Measurements from ENCODE around the gene KHDRBS2.
"Not testable (repeated sequence)": the region's sequence is repeated elsewhere in the genome, so short reads cannot be mapped to it uniquely, and the experiment has no call there.

Gene KHDRBS2

DNA sequence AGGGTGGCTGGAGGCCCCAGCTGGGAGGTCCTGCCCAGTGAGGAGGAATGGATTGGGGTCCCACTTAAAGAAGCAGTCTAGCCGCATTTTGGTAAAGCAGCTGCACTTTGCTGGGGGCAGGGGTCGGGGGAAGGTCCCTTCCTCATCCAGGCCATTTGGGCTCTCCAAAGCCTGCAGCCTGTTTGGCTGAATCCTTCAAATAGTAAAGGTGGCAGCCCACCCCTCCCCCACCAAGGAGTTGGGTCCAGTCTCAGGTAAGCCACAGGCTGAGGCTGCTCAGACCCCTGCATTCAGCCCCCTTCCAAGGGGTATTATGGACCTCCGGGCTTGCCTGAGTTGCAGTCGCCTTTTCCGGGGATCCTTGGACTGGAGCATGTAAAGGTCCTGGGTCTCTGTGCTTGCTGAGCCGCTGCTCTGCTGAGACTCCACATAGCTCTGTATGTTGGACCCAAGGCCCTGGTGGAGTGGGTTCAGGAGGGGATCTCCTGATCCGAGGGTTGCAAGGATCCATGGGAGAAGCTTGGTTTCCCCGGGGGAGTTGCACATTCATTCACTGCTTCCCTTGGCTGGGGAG is 417.4 kb downstream of the KHDRBS2 start:
- no peak for DNase-seq (ENCODE audit: low read depth)

DNA sequence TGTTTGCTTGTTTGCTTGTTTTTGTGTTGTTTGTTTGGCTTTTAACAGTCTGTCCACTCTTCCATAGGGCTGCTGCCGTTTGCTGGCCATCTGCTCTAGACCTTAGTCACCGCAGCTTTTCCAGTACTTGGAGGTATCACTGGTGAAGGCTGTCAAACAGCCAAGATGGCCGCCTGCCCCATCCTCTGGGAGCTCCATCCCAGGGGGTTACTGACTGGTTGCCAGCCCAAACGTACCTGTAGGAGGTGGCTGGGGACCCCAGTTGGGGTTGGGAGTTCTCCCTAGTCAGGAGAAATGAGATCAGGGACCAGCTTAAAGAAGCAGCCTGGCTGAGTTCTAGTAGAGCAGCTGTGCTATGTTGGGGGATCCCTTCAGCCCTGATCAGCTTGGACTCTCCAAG is 418.4 kb downstream of the KHDRBS2 start:
- no peak for DNase-seq (ENCODE audit: low read depth)

DNA sequence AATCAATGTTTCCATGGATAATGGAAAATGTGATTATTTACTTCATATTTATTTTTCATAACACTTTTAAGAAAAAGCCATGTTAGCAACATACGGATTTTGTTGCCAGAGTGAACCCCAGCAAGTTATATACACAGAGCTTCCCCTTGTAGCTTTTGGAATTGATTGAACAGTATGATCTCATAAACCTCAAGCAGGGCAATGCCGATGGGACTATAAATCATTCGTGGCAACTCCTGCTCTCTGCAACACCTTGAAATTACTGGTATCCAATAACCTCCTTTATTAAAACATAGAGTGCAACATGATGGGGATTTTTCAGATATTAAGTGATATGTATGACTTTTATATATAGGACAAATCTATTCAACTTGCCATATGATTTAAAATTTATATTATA is 428.5 kb downstream of the KHDRBS2 start:
- DNase-seq (ENCODE audit: low read depth) = no peak

DNA sequence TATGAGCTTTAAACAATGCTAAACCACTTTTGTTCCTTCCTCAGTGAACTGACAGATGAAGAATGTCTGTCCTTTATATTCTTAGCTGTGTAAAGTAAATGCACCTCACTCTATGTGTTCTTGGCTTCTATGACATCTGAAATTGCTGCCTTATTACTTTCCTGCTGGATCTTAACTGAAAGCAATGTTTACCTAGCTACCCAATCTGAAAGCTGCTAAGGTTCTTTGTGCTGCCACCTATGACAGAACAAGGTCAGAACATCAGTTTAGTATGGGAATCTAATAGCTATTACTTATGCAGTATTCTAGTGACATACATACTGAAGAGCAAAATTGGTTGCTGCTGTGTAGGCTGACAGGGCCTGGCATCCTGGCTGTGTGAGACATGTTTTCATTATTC is 444.1 kb downstream of the KHDRBS2 start:
- DNase-seq (ENCODE audit: low read depth) = no peak

DNA sequence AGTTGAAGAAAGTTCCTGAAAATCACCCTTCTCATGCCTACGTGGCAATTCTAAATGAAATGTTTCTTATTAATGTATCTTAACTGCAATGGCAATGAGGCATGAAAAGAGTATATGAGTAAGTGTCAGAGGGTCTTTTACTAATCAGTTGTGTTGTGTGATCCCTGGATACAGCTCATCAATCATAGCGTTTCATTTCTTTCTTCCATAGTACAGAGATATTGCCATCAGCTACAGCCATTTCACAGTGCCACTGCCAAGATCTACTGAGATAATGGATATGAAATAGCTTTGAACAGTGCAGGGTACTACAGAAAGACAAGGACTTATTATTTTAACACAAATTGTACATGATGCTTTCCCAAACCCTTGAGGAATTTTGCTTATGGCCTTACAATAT is 450.8 kb downstream of the KHDRBS2 start:
- no peak for DNase-seq (ENCODE audit: low read depth)

DNA sequence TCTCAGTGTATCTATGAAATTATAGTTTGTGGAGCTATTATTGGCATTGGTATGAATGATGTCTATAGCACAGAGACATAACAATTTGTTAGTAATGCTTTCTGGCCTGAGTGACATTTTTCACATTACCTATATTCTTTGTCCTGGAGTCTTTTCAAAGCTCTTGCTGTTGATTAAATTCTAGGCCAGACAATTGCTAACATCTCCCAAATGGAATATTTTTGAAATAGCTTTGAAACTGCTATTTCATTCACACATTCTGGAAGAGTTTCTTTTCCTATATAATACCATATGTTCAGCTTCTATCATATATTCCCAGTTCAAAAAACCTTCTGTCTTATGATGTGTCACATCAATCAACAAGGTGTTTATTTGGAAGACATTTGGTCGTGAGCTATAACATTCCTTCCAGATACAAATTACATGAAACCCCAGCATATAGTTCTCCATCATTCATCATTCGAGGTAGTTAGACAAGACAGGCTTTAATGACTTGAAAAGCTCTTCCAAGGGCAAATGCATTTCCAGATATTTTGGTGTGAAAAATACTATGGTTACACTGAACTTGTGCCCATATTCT is 452.8 kb downstream of the KHDRBS2 start:
- DNase-seq (ENCODE audit: low read depth) = no peak

DNA sequence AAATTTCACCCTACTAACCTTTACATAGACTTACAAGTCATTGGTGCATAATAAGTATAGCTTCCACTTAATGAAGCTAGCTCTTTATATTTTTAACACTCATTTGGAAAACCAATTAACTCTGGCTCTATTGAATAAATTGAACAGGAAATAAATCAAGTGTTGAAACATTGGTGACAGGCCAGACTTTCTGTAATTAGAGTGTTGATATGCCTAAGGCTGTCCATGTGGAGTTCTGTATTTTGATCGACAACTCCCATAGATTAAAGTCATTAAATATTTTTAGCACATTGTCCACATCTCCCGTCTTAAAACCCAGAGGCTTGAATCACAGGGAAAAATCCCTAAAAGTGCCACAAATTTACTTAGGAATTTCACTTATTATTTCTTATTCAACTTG is 468.3 kb downstream of the KHDRBS2 start:
- DNase-seq (ENCODE audit: low read depth) = no peak

DNA sequence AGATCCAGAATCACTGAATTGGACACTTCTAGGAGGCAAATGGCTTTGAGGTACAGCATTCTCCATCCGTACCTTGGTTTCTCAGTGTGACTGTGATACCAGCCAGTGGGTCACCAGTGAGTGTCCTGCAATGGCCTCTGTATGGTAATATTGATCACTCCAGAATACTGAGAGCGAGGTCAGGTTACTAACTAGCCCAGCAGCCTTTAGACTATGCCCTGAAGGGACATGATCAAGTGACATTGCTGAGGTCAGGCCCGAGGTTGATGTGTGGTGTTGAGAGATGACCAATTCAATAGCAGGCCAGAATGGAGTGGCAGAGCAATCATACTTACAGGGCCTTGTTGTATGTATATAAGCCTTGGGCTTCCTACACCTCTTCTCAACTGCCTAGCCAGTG is 476.0 kb downstream of the KHDRBS2 start:
- DNase-seq (ENCODE audit: low read depth) = no peak

DNA sequence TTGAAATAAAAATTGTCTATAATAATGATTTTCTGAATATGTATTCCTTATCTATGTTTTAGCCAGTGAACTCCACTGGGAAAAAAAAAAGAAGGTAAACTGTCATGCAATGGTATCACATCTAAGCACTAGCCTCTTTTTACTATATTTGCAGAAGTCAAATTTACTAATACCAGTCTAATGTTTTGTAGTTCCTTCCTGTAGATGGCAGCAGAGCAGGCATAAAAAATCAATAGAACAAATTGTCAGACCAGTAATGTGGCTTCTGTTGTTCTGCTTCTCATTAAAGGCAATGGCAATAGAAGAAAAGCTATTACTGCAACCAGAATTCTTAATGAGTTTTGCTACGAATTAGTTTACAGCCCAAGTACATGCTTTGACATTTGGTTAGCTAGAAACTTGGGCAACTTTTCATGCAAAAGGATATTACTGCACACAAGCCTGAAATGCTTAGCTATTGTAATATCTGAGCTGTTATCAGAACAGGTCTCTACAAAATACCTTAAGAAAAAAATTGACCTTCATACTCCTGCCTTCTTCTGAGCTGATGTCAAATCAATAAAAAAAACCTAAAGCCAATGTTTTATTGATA is 476.9 kb downstream of the KHDRBS2 start:
- DNase-seq (ENCODE audit: low read depth) = no peak

DNA sequence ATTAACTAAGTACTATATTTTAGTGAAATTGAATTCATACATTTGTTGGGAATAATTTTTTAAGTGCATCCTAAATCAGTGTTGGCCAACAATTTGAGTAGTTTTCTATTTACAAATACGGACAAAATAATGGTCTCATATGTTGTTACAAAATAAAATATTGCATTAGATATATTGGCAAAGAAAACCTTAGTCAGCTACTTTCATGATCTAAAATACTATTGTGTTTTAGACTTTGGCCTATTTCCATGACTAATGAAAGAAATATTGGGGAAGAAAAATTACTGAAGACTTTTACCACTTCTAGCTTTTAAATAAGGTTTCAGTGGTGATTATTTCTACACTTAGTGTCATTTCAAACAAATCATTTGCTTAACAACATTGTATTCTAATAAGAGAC is 498.0 kb downstream of the KHDRBS2 start:
- DNase-seq (ENCODE audit: low read depth) = no peak

DNA sequence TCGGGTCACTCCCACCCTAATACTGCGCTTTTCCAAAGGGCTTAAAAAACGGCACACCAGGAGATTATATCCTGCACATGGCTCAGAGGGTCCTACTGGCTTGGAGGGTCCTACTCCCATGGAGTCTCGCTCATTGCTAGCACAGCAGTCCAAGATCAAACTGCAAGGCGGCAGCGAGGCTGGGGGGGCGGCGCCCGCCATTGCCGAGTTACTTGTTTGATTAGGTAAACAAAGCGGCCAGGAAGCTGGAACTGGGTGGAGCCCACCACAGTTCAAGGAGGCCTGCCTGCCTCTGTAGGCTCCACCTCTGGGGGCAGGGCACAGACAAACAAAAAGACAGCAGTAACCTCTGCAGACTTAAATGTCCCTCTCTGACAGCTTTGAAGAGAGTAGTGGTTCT is 516.6 kb downstream of the KHDRBS2 start:
- DNase-seq (ENCODE audit: low read depth) = not testable (repeated sequence)

DNA sequence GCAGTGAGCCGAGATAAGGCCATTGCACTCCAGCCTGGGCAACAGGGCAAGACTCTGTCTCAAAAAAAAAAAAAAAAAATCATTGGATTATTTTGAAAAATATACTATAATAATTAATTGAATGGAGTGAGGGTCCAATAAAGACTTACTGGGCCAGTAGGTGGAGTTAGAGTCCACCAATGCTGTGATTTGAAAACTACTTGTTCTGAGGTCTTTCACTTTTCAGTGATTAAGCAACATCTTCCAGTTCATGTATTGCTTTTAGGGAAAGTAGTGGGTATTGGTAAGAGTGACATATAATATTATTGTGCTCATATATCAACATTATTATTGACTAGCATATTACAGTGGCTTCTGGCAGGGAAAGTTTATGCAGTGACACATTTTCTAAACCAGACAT is 530.3 kb downstream of the KHDRBS2 start:
- DNase-seq (ENCODE audit: low read depth) = no peak

DNA sequence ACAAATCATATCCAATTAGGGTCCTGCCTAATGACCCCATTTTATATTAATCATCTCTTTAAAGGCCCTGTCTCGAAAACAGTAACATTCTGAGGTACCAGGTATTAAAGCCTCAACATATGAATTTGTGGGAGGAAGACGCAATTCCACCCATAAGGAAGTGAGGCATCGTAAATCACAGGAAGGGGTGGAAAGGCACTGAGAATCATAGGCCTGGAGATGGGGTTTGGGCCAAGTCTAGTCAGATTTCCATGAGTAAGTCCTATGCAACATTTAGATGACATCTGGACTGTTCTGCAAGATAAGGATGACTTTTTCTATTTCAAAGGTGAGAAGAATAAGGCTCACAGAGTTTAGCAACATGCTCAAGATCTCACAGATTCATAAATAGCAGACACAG is 534.0 kb downstream of the KHDRBS2 start:
- no peak for DNase-seq (ENCODE audit: low read depth)

DNA sequence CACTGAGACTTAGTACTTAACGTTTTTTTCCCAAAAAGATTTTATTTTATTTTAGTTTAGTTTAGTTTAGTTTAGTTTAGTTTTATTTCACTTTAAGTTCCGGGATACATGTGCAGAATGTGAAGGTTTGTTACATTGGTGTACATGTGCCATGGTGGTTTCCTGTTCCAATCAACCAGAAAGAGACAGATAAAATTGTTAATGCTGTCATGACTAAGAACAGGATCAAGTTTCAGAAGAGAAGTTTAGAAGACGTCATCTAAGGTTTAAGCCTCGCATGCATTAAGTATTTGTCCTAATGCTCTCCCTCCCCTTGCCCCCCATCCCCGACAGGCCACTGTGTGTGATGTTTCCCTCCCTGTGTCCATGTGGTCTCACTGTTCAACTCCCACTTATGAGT is 540.0 kb downstream of the KHDRBS2 start:
- DNase-seq (ENCODE audit: low read depth) = no peak

DNA sequence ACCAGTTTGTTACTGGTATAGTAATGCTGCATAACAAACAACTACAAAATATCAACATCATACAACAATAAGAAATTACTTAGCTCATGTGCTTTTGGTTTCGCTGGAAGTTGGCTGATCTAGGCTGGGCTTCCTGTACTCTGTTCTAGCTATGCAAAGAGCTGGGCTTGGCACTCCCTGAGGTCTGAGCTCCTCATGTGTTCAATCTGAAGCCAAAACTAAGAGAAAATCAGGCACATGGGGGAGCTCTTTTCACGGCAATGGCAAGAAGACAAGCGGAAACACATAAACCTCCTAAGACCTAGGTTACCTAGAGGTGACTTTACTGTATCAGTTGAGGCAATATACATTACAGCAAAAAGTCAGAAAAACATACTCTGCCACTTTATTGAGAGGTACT is 574.2 kb downstream of the KHDRBS2 start:
- no peak for DNase-seq (ENCODE audit: low read depth)

DNA sequence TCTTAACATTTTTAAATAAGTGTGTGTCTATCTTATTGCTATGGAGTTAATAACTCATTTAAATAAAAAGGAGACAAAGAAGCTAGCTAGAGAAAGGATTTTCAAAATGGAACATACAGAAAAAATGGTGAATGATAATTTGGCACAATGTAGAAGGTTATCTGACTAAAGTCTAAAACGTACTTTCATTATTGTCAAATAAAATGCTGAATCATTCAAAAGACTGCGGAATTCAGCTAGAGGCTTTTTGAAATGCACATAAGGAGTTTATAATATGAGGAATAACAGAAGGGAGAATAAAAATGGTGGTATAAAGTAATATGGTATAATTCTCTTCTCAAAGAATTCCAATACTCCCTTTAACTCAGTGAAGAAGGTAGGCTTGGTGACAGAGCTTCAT is 597.9 kb downstream of the KHDRBS2 start:
- DNase-seq (ENCODE audit: low read depth) = no peak

DNA sequence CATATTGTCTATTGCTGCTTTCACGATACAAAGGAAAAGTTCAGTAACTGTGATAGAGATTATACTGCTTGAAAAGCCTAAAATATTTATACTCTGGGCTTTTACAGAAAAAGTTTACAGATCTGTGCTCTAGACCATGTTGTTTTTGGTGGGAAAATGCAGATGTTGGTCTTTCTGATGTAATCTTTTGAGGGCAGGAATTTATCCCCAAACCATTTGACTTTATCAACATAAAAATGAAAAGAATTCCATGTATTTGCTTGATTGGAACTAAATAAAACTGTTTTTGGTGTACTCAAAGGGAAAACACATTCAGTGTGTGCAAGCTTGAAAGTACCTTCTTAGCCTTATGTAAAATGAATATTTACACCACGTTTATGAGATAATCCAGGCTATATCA is 603.5 kb downstream of the KHDRBS2 start:
- no peak for DNase-seq (ENCODE audit: low read depth)

DNA sequence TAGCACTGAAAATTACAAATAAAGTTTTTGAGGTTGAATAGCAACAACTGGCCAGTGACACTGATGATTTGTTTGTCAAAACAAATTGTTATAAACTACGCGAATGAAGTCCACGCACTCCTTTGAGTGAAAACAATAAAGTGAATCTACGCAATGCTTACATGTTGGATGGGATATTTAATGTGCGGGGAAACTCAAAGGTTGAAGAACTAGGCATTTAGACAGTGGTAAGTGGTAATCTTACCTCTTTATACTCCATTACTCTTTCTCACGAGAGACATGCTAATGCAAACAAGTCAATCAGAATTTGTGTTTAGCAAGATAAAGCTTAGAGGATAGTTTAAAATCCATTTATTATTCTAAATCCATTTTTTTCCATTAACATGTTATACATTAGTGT is 606.4 kb downstream of the KHDRBS2 start:
- DNase-seq (ENCODE audit: low read depth) = no peak

DNA sequence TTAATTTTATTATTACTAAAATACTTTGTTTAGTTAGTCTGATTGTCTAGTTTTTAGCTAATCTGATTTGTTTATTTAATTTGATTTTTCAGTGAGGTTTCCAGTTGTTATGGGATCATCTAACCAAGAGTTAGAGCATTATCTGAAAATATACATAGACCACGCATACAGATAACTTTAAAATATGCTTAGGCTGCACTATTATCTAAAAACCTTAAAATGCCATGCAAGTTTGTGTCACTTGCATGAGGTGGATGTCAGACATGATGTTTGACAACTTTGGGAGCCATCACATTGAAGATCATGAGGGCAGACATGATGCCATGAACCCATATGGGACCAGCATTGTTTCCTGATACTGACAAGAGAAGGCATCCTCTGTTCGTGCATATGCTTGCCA is 610.3 kb downstream of the KHDRBS2 start:
- DNase-seq (ENCODE audit: low read depth) = no peak

DNA sequence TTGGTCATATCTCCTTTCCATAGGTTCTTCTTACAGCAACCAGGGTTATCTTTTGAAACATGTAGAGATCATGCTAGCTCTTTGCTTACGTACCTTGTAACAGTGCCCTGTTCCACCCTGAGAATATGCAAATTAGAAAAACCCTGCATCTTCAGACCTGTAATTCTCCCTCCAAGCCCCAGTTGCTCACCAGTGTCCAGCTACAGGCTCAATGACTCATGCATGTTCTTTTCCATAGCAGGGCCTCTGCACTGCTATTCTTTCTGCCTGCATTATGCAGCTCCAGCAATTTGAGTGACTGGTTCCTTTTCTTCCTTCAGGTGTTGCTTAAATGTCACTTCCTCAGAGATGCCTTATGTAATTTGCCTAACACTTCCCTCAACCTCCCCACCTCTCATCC is 636.2 kb downstream of the KHDRBS2 start:
- DNase-seq (ENCODE audit: low read depth) = no peak

DNA sequence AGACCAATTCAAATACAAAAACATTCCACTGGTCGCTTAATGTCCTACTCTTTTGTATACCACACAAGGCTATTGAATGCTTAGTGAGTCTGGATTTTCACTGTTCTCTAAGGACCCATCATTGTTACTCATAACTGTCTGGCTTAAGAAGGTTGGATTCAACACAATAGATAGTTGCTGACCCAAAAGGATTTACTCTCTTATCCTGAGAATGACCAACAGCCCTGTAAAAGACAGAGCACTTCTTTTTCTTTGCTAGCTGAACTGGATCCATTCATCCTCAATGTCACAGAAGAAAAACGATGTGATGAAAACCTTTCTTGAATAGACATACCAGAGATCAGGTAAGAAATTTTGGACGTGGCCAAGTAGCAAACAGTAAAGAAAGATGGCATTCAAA is 645.6 kb downstream of the KHDRBS2 start:
- DNase-seq (ENCODE audit: low read depth) = no peak

Data from amniotic epithelial cell (primary cell).